OCI-LY3 (cell line): ENCODE data around the gene PRICKLE1.

Source experiments
- CTCF ChIP-seq: fragments of 200-600, 300-600 bp; sonication (generic); IDR thresholded peaks from 2 replicates; pipeline ENCODE4 v1.5.1; 2014; ENCODE audit warnings: antibody characterized with exemption, low read length, low read depth
- EZH2phosphoT487 ChIP-seq: fragments of 200-600 bp; shearing (Covaris generic); IDR thresholded peaks from 2 replicates; pipeline ENCODE4 v1.6.1; 2018; ENCODE audit warnings: antibody characterized with exemption, mixed run types, low read depth

- TF ChIP-seq CTCF (no peak), EZH2phosphoT487 (no peak)
These were observed 131.0 kb downstream of the PRICKLE1 start for GRCh38 chr12:42458575-42458974.
